Skeletal muscle tissue (tissue), 4 donors: Measurements from ENCODE around the gene TKTL1. TPM values are rescaled to one million over a fixed set of nuclear protein-coding genes. Genes with fewer than 3 reads are reported as not detected.
"Not testable (repeated sequence)": the region's sequence is repeated elsewhere in the genome, so short reads cannot be mapped to it uniquely, and the experiment has no call there.

ENCODE experiments used
- H3K27ac ChIP-seq: one replicate; pipeline ENCODE4 v1.7.0; 2013; ENCODE audit warnings: mild to moderate bottlenecking, low read depth, low read length, inconsistent platforms
- H3K27me3 ChIP-seq, 3 donors: one replicate each; pipeline ENCODE4 v1.7.0; 2013; ENCODE audit warnings: low read length in 3 of 3; ENCODE audit not compliant: control insufficient read depth in 3 of 3, insufficient read depth in 3 of 3
- H3K36me3 ChIP-seq, 3 donors: one replicate each; pipeline ENCODE4 v1.7.0; 2013; ENCODE audit warnings: low read length in 3 of 3; ENCODE audit not compliant: control insufficient read depth in 3 of 3, insufficient read depth in 3 of 3
- H3K4me1 ChIP-seq, 3 donors: one replicate each; pipeline ENCODE4 v1.7.0; 2013; ENCODE audit warnings: low read length in 3 of 3, mild to moderate bottlenecking in 3 of 3; ENCODE audit not compliant: control insufficient read depth in 3 of 3, insufficient read depth in 3 of 3
- H3K4me3 ChIP-seq, 3 donors: one replicate each; pipeline ENCODE4 v1.7.0; 2013; ENCODE audit warnings: low read length in 3 of 3
- H3K9ac ChIP-seq, 3 donors: one replicate each; pipeline ENCODE4 v1.7.0; 2013; ENCODE audit warnings: low read length in 3 of 3, mild to moderate bottlenecking in 3 of 3, moderate library complexity in 2 of 3, low read depth in 1 of 3
- H3K9me3 ChIP-seq, 3 donors: one replicate each; pipeline ENCODE4 v1.7.0; 2013; ENCODE audit warnings: low read length in 3 of 3; ENCODE audit not compliant: control insufficient read depth in 3 of 3
- total RNA-seq: library from RNA; depleted of rRNA; stranded (reverse); fragments of >200 nt; gene quantifications from one replicate; pipeline ENCODE4 v1.2.3, GENCODE V29; 2014
- donor health status: Osteomylitis.

The TKTL1 gene
- total RNA-seq, 1 donor from 2014 or later: 0.52 TPM

- Histone ChIP-seq H3K4me3 (no peak within 1 kb of the TSS), H3K27ac (no peak within 1 kb of the TSS), H3K36me3 (no peaks in the 10 kb centered on the region), H3K27me3 (no peaks in the 10 kb centered on the region), H3K9ac (no peak within 1 kb of the TSS), H3K9me3 (no peaks in the 10 kb centered on the region), H3K4me1 (no peaks in the 10 kb centered on the region)
Measured at GRCh38 chrX:154294791-154295574, 612 bp upstream of the TKTL1 start, which contains the start of gene TEX28. TSS of gene TEX28 (minus strand) at chrX:154295124. CDS start at chrX:154292117, 3,007 bp downstream.

- H3K27ac ChIP-seq: no peak overlapping the region
- no peaks in the 10 kb centered on the region for H3K4me1 ChIP-seq
- no peak overlapping the region for H3K9ac ChIP-seq
- H3K4me3 ChIP-seq: no peak overlapping the region
- no peaks in the 10 kb centered on the region for H3K9me3 ChIP-seq
- no peaks in the 10 kb centered on the region for H3K27me3 ChIP-seq
- H3K36me3 ChIP-seq: no peaks in the 10 kb centered on the region
Measured at GRCh38 chrX:154296731-154297130, 1.1 kb downstream of the TKTL1 start.

- Histone ChIP-seq H3K36me3 (no peaks in the 10 kb centered on the region), H3K27me3 (no peaks in the 10 kb centered on the region), H3K4me1 (no peaks in the 10 kb centered on the region), H3K27ac (no peak overlapping the region), H3K9me3 (no peaks in the 10 kb centered on the region), H3K4me3 (no peak overlapping the region), H3K9ac (no peak overlapping the region)
Measured at GRCh38 chrX:154298312-154298711, 2.7 kb downstream of the TKTL1 start.

GRCh38 chrX:154300816-154301215 is 5.2 kb downstream of the TKTL1 start:
- H3K27me3 ChIP-seq: peaks cover 0 to 9% (median 0%) of the 10 kb centered on the region in 3 donors
- H3K36me3 ChIP-seq: no peaks in the 10 kb centered on the region
- no peak overlapping the region for H3K27ac ChIP-seq
- no peak overlapping the region for H3K9ac ChIP-seq
- no peak overlapping the region for H3K4me3 ChIP-seq
- H3K4me1 ChIP-seq: no peaks in the 10 kb centered on the region
- H3K9me3 ChIP-seq: no peaks in the 10 kb centered on the region

- not testable (repeated sequence) for H3K4me1 ChIP-seq, H3K27ac ChIP-seq, H3K9me3 ChIP-seq, H3K4me3 ChIP-seq, H3K36me3 ChIP-seq, H3K9ac ChIP-seq
- peaks cover 0 to 12% (median 0%) of the 10 kb centered on the region in 3 donors for H3K27me3 ChIP-seq
Measured at GRCh38 chrX:154302998-154303397, 7.4 kb downstream of the TKTL1 start.

GRCh38 chrX:154303476-154303875 is 7.9 kb downstream of the TKTL1 start:
- Histone ChIP-seq H3K27ac (no peak overlapping the region), H3K9ac (no peak overlapping the region), H3K4me3 (no peak overlapping the region), H3K9me3 (no peaks in the 10 kb centered on the region), H3K4me1 (peaks cover 1 to 4% (median 2%) of the 10 kb centered on the region in 3 donors), H3K27me3 (peaks cover 0 to 12% (median 0%) of the 10 kb centered on the region in 3 donors), H3K36me3 (no peaks in the 10 kb centered on the region)

- Histone ChIP-seq H3K4me3 (no peak overlapping the region), H3K4me1 (peaks cover 2 to 4% (median 2%) of the 10 kb centered on the region in 3 donors), H3K36me3 (no peaks in the 10 kb centered on the region), H3K27me3 (peaks cover 0 to 12% (median 0%) of the 10 kb centered on the region in 3 donors), H3K27ac (no peak overlapping the region), H3K9ac (no peak overlapping the region), H3K9me3 (no peaks in the 10 kb centered on the region)
Measured at GRCh38 chrX:154304846-154305245, 9.3 kb downstream of the TKTL1 start.

- Histone ChIP-seq H3K36me3 (no peaks in the 10 kb centered on the region), H3K9ac (no peak overlapping the region), H3K27me3 (peaks cover 0 to 12% (median 0%) of the 10 kb centered on the region in 3 donors), H3K27ac (no peak overlapping the region), H3K4me1 (peaks cover 2 to 4% (median 2%) of the 10 kb centered on the region in 3 donors), H3K9me3 (no peaks in the 10 kb centered on the region), H3K4me3 (no peak overlapping the region)
Measured at GRCh38 chrX:154305541-154306205, 10.1 kb downstream of the TKTL1 start.

GRCh38 chrX:154307202-154307601 is 11.6 kb downstream of the TKTL1 start:
- peaks cover 0 to 12% (median 0%) of the 10 kb centered on the region in 3 donors for H3K27me3 ChIP-seq
- peaks cover 2 to 4% (median 2%) of the 10 kb centered on the region in 3 donors for H3K4me1 ChIP-seq
- no peaks in the 10 kb centered on the region for H3K9me3 ChIP-seq
- no peak overlapping the region for H3K4me3 ChIP-seq
- no peak overlapping the region for H3K9ac ChIP-seq
- no peak overlapping the region for H3K27ac ChIP-seq
- H3K36me3 ChIP-seq: no peaks in the 10 kb centered on the region
